Calu3 (cell line): Measurements from ENCODE around the gene PSMF1. TPM values are rescaled to one million over a fixed set of nuclear protein-coding genes. Genes with fewer than 3 reads are reported as not detected.

Experiments used
- BruUV-seq: library from RNA; stranded (reverse); fragments of 400-500 nt; replicated peaks from 2 replicates; lab custom pipeline; 2021; lab: Mats Ljungman, UMichigan
- CTCF ChIA-PET: fragments of 300-600 bp; sonication (Branson Sonifier 250); formaldehyde crosslinking; loops from one replicate; lab custom pipeline; 2022; ENCODE audit warnings: antibody characterized with exemption; lab: Charles Lee
- DNase-seq: peaks from one replicate; pipeline ENCODE4 v3.0.0; 2022
- H3K27ac Mint-ChIP-seq: one replicate; pipeline ENCODE4 v1.8.0; 2022; ENCODE audit warnings: mixed read lengths; ENCODE audit not compliant: unreplicated experiment
- H3K27me3 Mint-ChIP-seq: one replicate; pipeline ENCODE4 v1.8.0; 2022; ENCODE audit warnings: mixed read lengths; ENCODE audit not compliant: unreplicated experiment
- H3K36me3 Mint-ChIP-seq: one replicate; pipeline ENCODE4 v1.8.0; 2022; ENCODE audit warnings: mild to moderate bottlenecking, moderate library complexity, mixed read lengths; ENCODE audit not compliant: insufficient read depth, unreplicated experiment
- H3K4me1 Mint-ChIP-seq: one replicate; pipeline ENCODE4 v1.8.0; 2022; ENCODE audit warnings: mild to moderate bottlenecking, low read depth, mixed read lengths; ENCODE audit not compliant: unreplicated experiment
- H3K4me3 Mint-ChIP-seq: one replicate; pipeline ENCODE4 v1.8.0; 2022; ENCODE audit warnings: mild to moderate bottlenecking, low read depth, moderate library complexity, mixed read lengths; ENCODE audit not compliant: unreplicated experiment
- H3K9me3 Mint-ChIP-seq: one replicate; pipeline ENCODE4 v1.8.0; 2022; ENCODE audit warnings: low read depth, mixed read lengths; ENCODE audit not compliant: unreplicated experiment
- intact Hi-C: fragments of 100-400 bp; cut with micrococcal nuclease; formaldehyde crosslinking; loops from one replicate; pipeline ENCODE4 v1.10.0; 2022; ENCODE audit not compliant: unreplicated experiment
- total RNA-seq: library from RNA; stranded (reverse); gene quantifications from 2 replicates; pipeline ENCODE4 v1.2.3, GENCODE V29; 2022
- TF ChIP-seq, protein P1 (sequence below): fragments of 200-600 bp; IDR thresholded peaks from one replicate; pipeline ENCODE4 v1.8.0; 2022; ENCODE audit warnings: antibody characterized with exemption; ENCODE audit not compliant: unreplicated experiment

Gene PSMF1
- total RNA-seq, 1 experiment from 2014 or later = 112 TPM

DNA sequence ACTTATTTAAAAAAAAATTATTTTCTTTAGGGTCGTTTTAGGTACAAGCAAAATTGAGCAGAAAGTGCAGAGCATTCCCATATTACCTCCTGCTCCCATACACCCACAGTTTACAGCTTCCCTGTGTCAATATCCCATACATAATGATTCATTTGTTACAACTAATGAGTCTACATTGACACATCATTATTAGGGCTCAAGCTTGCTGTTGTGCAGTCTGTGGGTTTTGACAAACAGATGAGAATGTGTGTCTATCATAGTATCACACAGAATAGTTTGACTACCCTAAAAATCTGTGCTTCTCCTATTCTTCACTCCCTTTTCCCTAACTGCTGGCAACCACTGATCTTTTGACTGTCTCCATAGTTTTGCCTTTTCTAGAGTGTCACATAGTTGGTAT lies 9.4 kb downstream of the PSMF1 start:
- intact Hi-C loops = no loop called here
- no TSS peak for BruUV-seq
- CTCF ChIA-PET = no interaction called here
- TF ChIP-seq, protein P1, sequence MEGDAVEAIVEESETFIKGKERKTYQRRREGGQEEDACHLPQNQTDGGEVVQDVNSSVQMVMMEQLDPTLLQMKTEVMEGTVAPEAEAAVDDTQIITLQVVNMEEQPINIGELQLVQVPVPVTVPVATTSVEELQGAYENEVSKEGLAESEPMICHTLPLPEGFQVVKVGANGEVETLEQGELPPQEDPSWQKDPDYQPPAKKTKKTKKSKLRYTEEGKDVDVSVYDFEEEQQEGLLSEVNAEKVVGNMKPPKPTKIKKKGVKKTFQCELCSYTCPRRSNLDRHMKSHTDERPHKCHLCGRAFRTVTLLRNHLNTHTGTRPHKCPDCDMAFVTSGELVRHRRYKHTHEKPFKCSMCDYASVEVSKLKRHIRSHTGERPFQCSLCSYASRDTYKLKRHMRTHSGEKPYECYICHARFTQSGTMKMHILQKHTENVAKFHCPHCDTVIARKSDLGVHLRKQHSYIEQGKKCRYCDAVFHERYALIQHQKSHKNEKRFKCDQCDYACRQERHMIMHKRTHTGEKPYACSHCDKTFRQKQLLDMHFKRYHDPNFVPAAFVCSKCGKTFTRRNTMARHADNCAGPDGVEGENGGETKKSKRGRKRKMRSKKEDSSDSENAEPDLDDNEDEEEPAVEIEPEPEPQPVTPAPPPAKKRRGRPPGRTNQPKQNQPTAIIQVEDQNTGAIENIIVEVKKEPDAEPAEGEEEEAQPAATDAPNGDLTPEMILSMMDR = no peak
- no peak for DNase-seq
- Mint-ChIP-seq H3K27ac (no peak overlapping the region), H3K4me1 (no peaks in the 10 kb centered on the region), H3K9me3 (no peaks in the 10 kb centered on the region), H3K36me3 (peaks cover 17% of the 10 kb centered on the region), H3K4me3 (no peak overlapping the region), H3K27me3 (no peaks in the 10 kb centered on the region)

DNA sequence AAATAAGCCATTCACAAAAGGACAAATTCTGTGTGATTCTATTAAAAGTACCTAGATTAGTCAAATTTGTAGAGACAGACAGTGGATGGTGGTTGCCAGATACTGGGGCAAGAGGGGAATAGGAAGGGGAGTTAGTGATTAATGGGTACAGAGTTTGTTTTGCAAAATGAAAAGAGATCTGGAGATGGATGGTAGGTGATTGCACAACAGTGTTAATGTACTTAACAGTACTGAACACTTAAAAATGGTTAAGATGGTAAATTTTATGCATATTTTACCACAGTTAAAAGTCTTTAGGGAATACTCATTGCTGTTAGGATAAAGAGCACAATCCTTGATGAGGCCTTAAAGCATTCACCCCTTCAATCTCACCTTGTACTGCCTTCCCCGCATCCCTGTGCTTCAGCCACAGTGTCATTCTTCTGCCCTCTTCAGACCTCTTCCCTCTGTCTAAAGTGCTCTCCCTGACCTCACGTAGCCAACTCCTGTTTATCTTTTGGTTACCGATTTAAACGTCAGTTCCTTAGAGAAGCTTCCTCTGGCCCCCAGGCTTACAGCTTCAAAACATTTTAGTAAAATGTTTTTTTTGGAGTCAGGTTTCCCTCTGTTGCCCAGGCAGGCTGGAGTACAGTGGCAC lies 11.8 kb downstream of the PSMF1 start:
- H3K27me3 Mint-ChIP-seq = no peaks in the 10 kb centered on the region
- no peak for DNase-seq
- H3K4me1 Mint-ChIP-seq = no peaks in the 10 kb centered on the region
- no peak overlapping the region for H3K27ac Mint-ChIP-seq
- CTCF ChIA-PET = no interaction called here
- no peaks in the 10 kb centered on the region for H3K9me3 Mint-ChIP-seq
- no peak overlapping the region for H3K4me3 Mint-ChIP-seq
- TF ChIP-seq, protein P1 = no peak
- intact Hi-C loops = no loop called here
- BruUV-seq = no TSS peak
- H3K36me3 Mint-ChIP-seq = peaks cover 17% of the 10 kb centered on the region

DNA sequence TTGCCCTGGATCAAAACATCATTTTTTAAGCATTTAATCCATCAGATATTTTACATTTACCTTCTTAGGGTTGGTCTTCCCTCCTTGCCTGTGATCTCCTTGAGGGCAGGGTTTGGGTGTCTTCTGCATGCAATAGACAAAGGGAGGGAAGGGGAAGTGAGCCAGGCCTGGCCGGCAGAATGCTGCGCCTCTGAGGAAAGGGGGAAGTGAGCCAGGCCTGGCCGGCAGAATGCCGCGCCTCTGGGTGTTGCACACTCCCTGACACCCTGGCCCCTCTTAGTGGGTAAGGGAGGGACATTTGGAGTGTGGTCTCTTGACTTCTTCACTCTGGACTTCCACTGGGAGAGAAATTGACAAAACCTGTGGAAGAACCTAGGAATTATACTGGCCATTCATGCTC lies 12.4 kb downstream of the PSMF1 start:
- no peak overlapping the region for H3K27ac Mint-ChIP-seq
- no peaks in the 10 kb centered on the region for H3K4me1 Mint-ChIP-seq
- peaks cover 16% of the 10 kb centered on the region for H3K36me3 Mint-ChIP-seq
- DNase-seq = no peak
- intact Hi-C loops = no loop called here
- no peaks in the 10 kb centered on the region for H3K9me3 Mint-ChIP-seq
- TF ChIP-seq, protein P1 = no peak
- BruUV-seq = no TSS peak
- CTCF ChIA-PET = no interaction called here
- no peak overlapping the region for H3K4me3 Mint-ChIP-seq
- H3K27me3 Mint-ChIP-seq = no peaks in the 10 kb centered on the region

DNA sequence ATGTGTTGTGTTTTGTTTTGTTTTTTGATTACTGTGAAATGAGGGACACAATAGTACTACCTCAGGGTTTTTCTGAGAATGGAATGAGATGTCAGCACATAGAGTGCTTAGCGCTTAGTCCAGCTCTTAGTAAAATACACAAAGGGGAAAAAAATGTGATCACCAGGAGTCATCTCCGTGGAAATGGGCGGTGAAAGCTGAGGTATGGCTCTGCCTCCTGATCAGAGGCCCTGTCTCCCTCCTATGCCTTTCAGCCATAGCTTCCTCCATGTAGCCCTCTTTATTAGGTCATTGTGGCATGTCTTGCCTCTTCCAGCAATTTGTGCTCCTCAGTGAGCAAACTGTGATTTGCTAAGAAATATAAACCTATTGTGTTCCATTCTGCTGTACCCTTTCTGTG lies 13.0 kb downstream of the PSMF1 start:
- intact Hi-C loops = no loop called here
- CTCF ChIA-PET = no interaction called here
- H3K4me3 Mint-ChIP-seq = no peak overlapping the region
- no TSS peak for BruUV-seq
- no peaks in the 10 kb centered on the region for H3K27me3 Mint-ChIP-seq
- H3K9me3 Mint-ChIP-seq = no peaks in the 10 kb centered on the region
- H3K27ac Mint-ChIP-seq = no peak overlapping the region
- DNase-seq = no peak
- peaks cover 13% of the 10 kb centered on the region for H3K36me3 Mint-ChIP-seq
- H3K4me1 Mint-ChIP-seq = no peaks in the 10 kb centered on the region
- TF ChIP-seq, protein P1 = no peak
